Lung (tissue), 12 donors: ENCODE measurements around the gene ANKLE2. TPM values are rescaled to one million over a fixed set of nuclear protein-coding genes. Genes with fewer than 3 reads are reported as not detected.
"Not testable (repeated sequence)": the region's sequence is repeated elsewhere in the genome, so short reads cannot be mapped to it uniquely, and the experiment has no call there.

Experiments used
- ATAC-seq: fragments of 200-7000 bp; cut with Tn5 transposase; one replicate; pipeline ENCODE4 v1.9.1; 2020; ENCODE audit warnings: moderate number of reproducible peaks; ENCODE audit not compliant: insufficient read depth, low FRiP score
- DNase-seq, 3 donors: peaks; one replicate each; pipeline ENCODE4 v3.0.0-alpha.2; 2013 to 2017
- H3K27ac ChIP-seq, 2 donors: one replicate each; pipeline ENCODE4 v1.5.1; 2013; ENCODE audit warnings: mild to moderate bottlenecking in 2 of 2, moderate library complexity in 2 of 2, control low read depth in 1 of 2, inconsistent platforms in 1 of 2, low read depth in 1 of 2, low read length in 1 of 2
- H3K27me3 ChIP-seq, 3 donors: one replicate each; pipeline ENCODE4 v1.5.1; 2013; ENCODE audit warnings: low read length in 2 of 3; ENCODE audit not compliant: control insufficient read depth in 3 of 3, insufficient read depth in 3 of 3
- H3K36me3 ChIP-seq, 4 donors: one replicate each; pipeline ENCODE4 v1.5.1; 2013; ENCODE audit warnings: low read length in 4 of 4, mild to moderate bottlenecking in 1 of 4, moderate library complexity in 1 of 4; ENCODE audit not compliant: control insufficient read depth in 4 of 4, insufficient read depth in 4 of 4
- H3K4me1 ChIP-seq, 5 donors: one replicate each; pipeline ENCODE4 v1.5.1; 2013; ENCODE audit warnings: low read length in 5 of 5, mild to moderate bottlenecking in 2 of 5, moderate library complexity in 1 of 5; ENCODE audit not compliant: control insufficient read depth in 5 of 5, insufficient read depth in 5 of 5
- H3K4me3 ChIP-seq: one replicate; pipeline ENCODE4 v1.5.1; 2013; ENCODE audit warnings: mild to moderate bottlenecking, control low read depth, moderate library complexity
- H3K9ac ChIP-seq, 2 donors: one replicate each; pipeline ENCODE4 v1.5.1; 2013; ENCODE audit warnings: low read length in 2 of 2, control low read depth in 1 of 2; ENCODE audit not compliant: insufficient read depth in 1 of 2
- H3K9me3 ChIP-seq, 4 donors: one replicate each; pipeline ENCODE4 v1.5.1; 2013; ENCODE audit warnings: low read length in 3 of 4, mild to moderate bottlenecking in 1 of 4, moderate library complexity in 1 of 4; ENCODE audit not compliant: control insufficient read depth in 4 of 4, insufficient read depth in 3 of 4
- CTCF ChIP-seq: IDR thresholded peaks from 2 replicates; pipeline ENCODE4 v1.5.1; 2012; ENCODE audit warnings: mild to moderate bottlenecking; ENCODE audit errors: control extremely low read depth, extremely low read depth
- WGBS, 2 donors: extraction: QIAGEN DNeasy Blood & Tissue Kit; methylation state at CpG; one replicate each; pipeline ENCODE4 v1.1.7; 2013; 5-methylcytosine and 5-hydroxymethylcytosine counted together
- polyA plus RNA-seq, 2 donors: library from polyadenylated mRNA; stranded (reverse); fragments of 200-250 nt; gene quantifications; one replicate each; pipeline ENCODE4 v1.2.1, GENCODE V29; 2013
- total RNA-seq, 2 donors: library from RNA; depleted of rRNA in 1 of 2; stranded (reverse); fragments of >200 nt in 1 of 2; gene quantifications; one replicate each; pipeline ENCODE4 v1.2.1, GENCODE V29; 2014 to 2021
- donor health status: control.
- donor health status: control.
- donor health status: Bipolar disorder and iron deficiency.
- donor health status: healthy.
- donor health status: DM: yes; HTN: yes; CAD: no.

ANKLE2 gene
- total and polyA plus RNA-seq, 4 donors, result 35.9 to 60.5 (median 45.9) TPM

- no peaks in the 10 kb centered on the region for H3K9me3 ChIP-seq
- no peak overlapping the region for H3K9ac ChIP-seq
- no peaks in the 10 kb centered on the region for H3K27me3 ChIP-seq
- ATAC-seq, result no peak
- no peak for DNase-seq
- H3K4me3 ChIP-seq, result no peak overlapping the region
- H3K36me3 ChIP-seq, result peaks cover 0 to 2% (median 0%) of the 10 kb centered on the region in 4 donors
- H3K4me1 ChIP-seq, result peaks cover 0 to 18% (median 8%) of the 10 kb centered on the region in 5 donors
- no peak for TF ChIP-seq CTCF
- 94% methylated on average over 20 of the region's 20 CpGs for WGBS, 2 donors
- H3K27ac ChIP-seq, result no peak overlapping the region
Measured at GRCh38 chr12:132764231-132764630, 2.6 kb upstream of the ANKLE2 start.

- Histone ChIP-seq H3K4me1 (peaks cover 0 to 15% (median 8%) of the 10 kb centered on the region in 5 donors), H3K27me3 (no peaks in the 10 kb centered on the region), H3K36me3 (peaks cover 0 to 3% (median under 1%) of the 10 kb centered on the region in 4 donors), H3K4me3 (peak overlapping the region; percentile 44), H3K9ac (peak overlapping the region; percentile 21 to 30), H3K9me3 (no peaks in the 10 kb centered on the region), H3K27ac (peak overlapping the region; percentile 97 to 98)
- DNase-seq (peak; percentile 91 to 95 (median 92)), ATAC-seq (peak; percentile 90)
- TF ChIP-seq CTCF, result no peak
- WGBS, 2 donors, result 0 to 1% methylated on average over 62 to 89 of the region's 89 CpGs
Measured at GRCh38 chr12:132761921-132762583, 420 bp upstream of the ANKLE2 start.

DNA sequence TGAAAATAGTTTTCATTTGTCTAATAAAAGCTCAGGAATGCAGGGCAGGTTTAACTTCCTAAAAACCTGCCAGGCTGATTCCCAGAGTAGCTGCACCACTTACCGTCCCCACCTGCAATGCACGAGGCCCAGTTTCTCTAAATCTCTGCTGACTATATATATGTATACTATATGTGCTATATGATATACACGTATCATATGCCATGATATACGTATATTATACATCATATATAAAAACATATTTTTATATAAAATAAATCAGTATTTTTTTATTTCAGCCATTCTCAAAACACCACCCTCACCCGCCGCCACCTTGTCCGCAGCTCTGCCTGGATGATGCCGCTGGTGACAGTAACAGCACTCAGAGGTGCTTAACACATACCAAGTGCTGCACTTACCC lies 2.3 kb downstream of the ANKLE2 start:
- no peaks in the 10 kb centered on the region for H3K9me3 ChIP-seq
- DNase-seq (no peak), ATAC-seq (no peak)
- no peak for TF ChIP-seq CTCF
- H3K27ac ChIP-seq, result no peak overlapping the region
- no peak overlapping the region for H3K4me3 ChIP-seq
- WGBS, 2 donors, result 97% methylated on average over 8 of the region's 8 CpGs
- H3K9ac ChIP-seq, result no peak overlapping the region
- H3K36me3 ChIP-seq, result peaks cover 5 to 7% (median 7%) of the 10 kb centered on the region in 4 donors
- H3K4me1 ChIP-seq, result peaks cover 0 to 10% (median 3%) of the 10 kb centered on the region in 5 donors
- H3K27me3 ChIP-seq, result no peaks in the 10 kb centered on the region

- H3K4me3 ChIP-seq, H3K36me3 ChIP-seq, H3K9me3 ChIP-seq, DNase-seq, H3K27ac ChIP-seq, H3K4me1 ChIP-seq, H3K9ac ChIP-seq, H3K27me3 ChIP-seq, ATAC-seq: not testable (repeated sequence)
- 87 to 90% methylated on average over 27 to 28 of the region's 28 CpGs for WGBS, 2 donors
Measured at GRCh38 chr12:132758825-132759224, 2.8 kb downstream of the ANKLE2 start.
